Measurements from ENCODE around the gene RYR2.

RYR2 gene

DNA sequence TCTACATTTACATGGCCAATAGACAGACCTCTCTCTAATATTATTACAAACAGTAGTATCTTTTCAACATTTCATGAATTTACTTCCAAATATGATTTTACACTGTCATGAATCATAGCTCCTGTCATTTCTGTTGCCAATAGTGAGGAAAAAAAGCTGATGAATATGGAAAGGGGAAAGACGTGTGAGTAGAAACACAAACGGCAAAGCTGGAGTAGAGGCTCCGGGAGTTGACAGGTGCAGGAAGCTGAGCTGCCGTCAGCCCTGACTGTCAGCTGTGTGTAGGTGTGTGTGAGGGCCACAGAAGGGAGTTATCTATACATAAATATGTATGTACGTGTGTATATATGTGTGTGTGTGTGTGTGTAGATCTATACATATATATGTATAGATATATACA lies 431.9 kb downstream of the RYR2 start:
- FAIRE-seq = no peak

DNA sequence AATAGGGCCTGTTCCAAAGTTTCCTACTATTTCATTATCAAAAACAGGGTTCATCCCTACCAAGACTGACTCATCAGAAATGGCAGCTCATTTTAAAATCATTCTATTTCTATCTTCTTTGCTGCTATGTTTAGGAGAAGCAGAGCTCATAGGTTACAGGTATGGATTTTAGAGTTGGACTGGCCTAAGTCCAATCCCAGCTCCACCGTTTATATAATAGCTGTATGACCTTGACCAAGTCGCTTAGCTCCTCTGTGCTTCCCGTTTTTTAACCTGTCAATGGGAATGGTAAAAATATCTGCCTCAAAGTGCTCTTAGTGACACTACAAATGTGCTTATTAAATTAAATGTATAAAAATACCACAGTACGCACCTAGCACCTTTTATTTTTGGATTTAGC lies 436.1 kb downstream of the RYR2 start:
- FAIRE-seq = no peak

DNA sequence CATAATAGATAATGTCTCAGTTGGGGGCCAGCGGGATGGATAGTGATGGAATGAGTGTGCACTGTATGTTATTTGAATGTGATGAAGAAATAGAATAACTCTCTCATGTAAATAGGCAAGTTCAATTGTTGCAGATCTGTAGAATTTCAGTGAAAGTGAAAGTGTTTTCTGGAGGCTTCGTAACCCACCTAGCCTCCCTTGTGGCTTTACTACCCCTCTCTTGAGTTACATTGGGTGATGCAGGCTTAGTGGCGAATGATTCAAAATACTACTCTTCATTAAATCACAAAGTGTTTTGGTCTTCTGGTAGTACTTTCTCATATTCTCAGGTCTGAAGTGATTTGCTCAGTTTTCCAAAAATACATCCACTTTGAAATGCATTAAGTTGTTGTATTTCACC lies 436.9 kb downstream of the RYR2 start:
- no peak for FAIRE-seq

DNA sequence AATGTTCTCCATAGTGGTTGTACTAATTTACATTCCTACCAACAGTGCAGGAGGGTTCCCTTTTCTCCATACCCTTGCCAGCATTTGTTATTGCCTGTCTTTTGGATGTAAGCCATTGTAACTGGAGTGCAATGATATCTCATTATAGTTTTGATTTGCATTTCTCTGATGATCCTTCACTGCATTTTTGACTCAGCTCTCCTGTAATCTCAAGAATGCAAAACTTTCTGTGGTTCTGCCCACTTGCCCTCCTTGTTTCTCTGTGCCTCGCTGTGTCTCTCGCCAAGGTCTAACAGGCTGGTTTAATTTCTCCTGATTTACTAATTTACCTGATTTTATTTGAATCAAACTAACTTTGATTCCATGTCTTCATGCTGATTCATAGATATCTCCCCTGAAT lies 440.8 kb downstream of the RYR2 start:
- FAIRE-seq = no peak

DNA sequence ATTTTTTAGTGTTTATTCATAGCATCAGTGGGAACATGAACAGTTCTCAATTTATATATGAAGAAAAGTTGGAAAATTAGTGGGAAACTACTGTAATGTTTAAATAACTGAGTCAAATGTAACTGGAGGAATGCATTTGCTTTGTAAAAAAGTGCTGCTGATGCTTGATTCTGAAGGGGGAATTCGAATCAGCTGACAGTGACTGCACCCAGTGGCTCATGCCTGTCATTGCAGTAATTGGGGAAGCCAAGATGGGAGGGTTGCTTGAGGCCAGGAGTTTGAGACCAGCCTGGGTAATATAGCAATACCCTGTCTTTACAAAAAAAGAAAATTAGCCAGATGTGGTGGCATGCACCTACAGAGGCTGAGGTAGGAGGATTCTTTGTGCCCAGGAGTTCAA lies 450.4 kb downstream of the RYR2 start:
- FAIRE-seq = no peak

DNA sequence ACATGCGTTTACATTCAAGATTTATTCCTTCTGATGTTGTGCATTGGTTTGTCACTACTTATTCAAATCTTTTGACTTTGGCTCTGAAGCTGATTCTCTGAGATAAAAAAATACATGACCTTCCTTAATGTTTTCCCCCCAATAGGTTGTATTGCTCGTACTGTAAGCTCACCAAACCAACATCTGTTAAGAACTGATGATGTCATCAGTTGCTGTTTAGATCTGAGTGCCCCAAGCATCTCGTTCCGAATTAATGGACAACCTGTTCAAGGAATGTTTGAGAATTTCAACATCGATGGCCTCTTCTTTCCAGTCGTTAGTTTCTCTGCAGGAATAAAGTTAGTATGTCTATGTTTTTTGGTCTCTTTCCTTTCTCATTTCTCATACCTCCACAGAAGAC lies 458.6 kb downstream of the RYR2 start:
- FAIRE-seq = no peak

DNA sequence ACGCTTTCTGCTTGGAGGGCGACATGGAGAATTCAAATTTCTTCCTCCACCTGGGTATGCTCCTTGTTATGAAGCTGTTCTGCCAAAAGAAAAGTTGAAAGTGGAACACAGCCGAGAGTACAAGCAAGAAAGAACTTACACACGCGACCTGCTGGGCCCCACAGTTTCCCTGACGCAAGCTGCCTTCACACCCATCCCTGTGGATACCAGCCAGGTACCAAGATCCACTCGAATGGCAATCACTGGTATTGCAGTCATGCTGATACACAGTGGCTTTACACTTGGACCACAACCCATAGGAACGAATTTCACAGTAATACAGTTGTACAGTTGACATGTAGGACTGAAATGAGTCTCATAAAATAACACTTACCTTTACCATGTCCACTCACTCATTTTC lies 461.3 kb downstream of the RYR2 start:
- FAIRE-seq = no peak

DNA sequence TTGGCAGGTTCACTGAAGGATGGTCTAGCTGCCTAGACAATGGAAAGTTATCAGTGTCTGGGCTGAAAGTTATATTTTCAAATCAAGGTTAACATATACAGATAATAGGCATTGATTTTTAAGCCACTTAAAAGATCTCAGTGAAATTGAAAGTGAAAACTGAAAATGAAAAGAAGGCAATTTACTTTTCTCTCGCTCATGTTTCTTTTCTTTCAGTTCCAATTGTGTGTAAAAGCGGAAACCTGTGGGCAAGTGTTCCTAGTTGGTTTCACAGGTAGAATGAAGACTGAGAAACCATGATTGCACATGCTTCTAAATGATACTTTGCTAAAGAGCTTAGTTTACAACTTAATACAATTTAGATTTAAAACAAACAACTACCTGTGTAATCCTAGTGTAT lies 465.0 kb downstream of the RYR2 start:
- FAIRE-seq = no peak

DNA sequence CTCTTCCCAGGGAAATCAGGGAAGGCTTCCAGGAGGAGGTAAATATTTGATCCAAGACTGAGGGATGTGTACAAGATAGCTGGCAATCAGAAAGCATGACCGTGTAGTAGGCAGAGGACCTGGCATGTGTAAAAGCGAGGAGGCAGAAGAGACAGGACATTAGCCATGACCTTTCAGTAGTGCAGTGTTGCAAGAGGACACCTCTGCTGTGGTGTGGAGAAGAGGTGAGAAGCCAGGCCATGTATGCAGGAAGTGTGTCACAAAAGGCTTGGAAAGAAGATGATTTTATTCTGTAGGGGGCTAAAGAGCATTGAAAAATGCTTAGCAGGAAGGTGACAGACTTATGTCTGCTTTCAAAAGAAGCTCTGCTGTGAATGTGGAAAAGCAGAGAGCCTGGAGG lies 467.8 kb downstream of the RYR2 start:
- FAIRE-seq = no peak

DNA sequence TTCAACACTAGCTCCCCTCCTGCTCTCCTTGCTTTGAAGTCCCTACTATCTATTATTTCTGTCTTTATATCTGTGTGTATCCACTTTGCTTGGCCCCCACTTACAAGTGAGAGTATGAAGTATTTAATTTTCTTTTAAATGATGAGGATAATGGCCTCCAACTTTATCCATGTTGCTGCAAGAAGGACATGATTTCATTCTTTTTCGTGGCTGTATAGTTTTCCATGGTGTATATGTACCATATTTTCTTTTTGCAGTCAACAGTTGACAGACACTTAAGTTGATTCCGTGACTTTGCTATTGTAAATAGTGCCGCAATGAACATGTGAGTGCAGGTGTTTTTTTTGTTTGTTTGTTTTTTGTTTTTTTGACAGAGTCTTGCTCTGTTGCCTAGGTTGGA lies 483.1 kb downstream of the RYR2 start:
- FAIRE-seq = no peak

DNA sequence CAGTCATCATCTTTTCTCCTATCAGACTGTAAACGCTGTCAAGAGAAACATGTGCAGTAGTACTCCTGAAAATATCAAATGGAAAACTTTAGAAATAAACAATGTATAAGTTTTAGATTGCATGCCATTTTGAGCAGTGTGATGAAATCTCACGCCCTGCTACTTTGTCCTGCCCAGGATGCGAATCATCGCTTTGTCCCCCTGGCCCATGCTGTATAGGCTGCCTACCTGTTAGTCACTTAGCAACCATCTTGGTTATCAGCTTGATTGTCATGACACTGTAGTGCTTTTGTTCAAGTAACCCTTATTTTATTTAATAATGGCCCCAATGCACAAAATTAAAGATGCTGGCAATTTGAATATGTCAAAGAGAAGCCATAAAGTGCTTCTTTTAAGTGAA lies 485.8 kb downstream of the RYR2 start:
- no peak for FAIRE-seq

DNA sequence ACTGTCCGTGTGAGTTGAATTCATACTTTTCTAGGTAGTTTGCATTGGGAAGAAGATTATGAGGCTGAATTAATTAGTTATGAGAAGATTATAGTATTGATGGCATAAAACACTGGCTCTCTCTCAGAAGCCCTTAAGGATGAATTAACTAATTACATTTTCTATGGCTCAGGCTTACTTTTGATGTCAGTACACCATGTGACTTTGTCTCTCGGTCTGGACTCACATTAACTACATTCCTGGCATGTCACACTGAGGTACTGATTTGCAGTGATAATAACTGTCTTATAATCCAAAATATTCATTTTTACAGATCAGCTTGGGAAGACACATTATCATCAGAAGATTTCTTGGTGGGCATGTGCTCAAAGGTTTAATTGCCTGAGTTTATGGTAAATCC lies 486.6 kb downstream of the RYR2 start:
- no peak for FAIRE-seq

DNA sequence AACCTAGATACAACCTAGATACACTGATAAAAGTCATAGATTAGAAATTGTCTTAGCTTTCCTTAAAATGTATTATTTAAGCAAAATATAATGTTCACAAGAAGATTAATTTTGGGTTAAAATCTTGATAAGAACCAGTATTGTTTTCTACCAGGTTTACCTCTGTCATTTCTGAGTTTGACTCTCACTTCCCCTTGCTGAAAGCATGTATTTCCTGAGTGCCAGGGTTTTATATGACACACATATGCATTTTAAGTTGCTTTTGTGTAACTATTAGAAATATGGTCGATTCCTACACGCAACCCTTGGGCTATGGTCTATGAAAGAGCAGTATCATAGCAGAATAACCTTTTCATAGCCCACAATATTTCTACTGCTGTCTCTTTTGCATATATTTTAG lies 497.1 kb downstream of the RYR2 start:
- no peak for FAIRE-seq

DNA sequence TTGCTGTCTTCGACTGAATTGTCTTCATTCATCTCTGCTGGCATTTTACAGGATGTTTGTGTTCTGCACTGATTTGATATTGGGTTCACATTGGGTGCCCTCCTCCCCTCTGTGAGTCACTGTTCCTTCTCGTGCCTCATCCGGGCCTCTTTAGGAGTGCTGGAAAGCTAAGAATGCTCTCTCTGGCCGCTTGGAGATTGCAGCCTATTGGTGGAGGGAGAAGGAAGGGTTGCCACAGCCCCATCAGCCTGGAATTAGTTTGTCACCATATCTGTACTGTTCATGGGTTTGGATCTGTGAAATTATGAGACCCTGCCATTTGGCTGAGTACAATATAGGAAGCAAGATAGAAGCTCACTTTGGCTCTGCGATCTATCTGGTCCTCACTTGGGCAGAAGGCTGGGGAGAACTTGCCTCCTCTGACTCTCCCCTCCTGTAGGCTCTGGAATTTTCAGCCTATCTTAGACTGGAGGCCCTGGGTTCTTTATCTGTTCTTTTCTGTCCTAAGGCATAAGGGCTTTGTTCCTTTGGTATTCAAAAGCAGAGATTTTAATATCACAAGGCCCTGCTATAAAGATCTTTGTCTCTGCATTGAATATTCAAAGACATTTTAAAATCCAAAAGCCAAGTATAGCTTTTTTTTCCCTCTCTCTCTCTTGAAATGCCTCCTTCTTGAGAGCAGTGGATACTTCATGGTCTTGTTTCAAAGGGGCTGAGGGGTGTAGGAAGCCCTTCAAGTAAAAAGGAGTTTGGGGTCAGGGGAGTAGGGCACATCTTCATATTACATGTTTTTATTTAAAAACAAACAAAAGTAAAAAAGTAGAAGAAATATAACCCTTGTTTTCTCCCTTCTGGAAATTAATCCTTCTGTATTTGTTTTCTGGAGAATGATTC lies 500.8 kb downstream of the RYR2 start:
- no peak for FAIRE-seq

DNA sequence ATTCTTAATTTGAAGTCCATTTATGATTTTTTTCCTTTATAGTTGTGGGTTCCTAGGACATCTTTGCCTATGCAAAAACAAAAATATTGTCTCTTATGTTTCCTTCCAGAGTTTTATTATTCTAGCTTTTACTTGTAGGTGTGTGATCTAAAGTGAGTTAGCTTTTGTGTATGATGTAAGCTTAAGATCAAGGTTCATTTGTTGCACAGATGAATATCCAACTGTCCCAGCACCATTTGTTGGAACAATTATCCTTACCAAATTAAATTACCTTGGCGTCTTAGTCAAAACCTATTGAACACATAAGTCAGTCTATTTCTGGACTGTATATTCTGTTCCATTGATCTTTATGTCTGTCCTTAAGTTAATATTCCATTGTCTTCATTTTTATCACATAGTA lies 511.1 kb downstream of the RYR2 start:
- FAIRE-seq = no peak

DNA sequence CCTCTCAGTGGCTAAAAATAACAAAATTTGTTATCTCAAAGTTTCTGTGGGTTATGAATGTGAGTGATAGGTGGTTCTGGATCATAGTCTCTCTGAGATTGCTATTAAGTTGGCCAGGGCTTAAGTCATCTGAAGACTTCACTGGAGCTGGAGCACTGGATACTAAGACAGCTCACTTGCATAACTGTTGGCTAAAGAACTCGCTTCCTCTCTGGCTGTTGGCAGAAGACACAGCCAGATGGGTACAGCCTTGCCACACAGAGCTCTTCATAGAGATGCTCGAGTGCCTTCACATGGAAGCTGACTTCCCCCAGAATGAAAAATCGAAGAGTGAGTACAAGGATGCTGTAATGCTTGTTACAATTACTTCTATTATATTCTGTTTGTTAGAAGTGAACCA lies 514.9 kb downstream of the RYR2 start:
- FAIRE-seq = no peak

DNA sequence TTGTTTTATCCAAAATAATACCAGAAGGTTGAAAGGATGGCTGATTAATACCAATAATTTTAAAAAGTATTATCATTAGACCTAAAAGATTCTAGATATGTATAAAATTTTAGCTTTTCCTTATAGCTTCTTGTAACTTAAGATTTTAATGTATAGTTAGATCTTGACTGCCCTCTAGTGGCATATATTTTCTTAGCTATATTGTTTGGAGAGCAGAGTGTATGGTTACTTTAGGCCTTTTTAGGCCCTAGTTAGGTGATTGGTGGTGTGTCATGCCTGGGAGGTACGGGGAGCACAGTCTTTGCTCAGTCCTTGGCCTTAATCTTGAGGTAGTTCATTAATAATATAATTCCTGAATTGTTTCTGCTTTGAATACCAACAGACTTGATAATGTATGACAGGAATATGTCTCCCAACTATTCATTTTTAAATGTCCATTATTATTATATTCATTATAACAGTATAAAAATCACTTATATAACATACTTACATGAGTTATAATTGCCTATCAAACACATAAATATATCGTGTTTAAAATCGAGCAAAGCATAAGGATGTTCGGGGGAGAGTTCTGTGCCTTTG lies 520.3 kb downstream of the RYR2 start:
- peak; percentile 94 for FAIRE-seq

DNA sequence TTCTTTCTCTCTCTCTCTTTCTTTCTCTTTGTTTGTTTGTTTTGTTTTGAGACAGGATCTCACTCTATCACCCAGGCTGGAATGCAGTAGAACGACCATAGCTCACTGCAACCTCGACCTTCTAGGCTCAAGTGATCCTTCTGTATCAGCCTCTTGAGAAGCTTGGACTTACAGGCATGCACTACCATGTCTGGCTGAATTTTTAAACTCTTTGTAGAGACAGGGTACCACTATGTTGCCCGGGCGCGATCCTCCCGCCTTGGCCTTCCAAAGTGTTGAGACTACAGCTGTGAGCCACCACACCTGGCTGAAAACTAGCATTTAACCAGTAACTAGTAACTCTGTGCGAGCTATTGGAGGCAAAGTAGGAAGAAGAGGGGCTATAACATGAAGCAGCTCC lies 523.3 kb downstream of the RYR2 start:
- FAIRE-seq = no peak

DNA sequence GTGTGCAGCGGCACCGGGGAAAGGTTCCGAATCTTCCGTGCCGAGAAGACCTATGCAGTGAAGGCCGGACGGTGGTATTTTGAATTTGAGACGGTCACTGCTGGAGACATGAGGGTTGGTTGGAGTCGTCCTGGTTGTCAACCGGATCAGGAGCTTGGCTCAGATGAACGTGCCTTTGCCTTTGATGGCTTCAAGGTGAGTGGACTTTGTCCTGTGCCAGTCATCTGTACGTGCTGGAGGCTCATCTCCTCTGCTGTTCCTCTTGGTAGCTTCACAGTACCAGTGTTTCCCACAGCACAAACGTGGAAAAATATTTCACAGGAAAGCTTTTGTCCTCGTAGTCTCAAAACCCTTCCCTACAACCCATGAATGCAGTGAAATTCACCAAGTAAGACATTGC lies 524.6 kb downstream of the RYR2 start:
- no peak for FAIRE-seq

DNA sequence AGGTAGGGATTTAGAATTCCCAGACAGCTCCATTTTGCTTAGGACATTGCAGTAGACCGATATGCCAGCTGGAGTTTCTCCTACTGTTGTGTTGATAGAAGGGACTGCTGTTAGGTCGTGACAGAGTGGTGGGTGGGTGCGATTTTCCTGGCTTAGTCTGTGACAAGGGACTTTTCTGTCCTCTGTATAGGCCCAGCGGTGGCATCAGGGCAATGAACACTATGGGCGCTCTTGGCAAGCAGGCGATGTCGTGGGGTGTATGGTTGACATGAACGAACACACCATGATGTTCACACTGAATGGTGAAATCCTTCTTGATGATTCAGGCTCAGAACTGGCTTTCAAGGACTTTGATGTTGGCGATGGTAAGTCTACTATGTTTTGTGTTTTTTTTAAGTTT lies 527.0 kb downstream of the RYR2 start:
- no peak for FAIRE-seq

DNA sequence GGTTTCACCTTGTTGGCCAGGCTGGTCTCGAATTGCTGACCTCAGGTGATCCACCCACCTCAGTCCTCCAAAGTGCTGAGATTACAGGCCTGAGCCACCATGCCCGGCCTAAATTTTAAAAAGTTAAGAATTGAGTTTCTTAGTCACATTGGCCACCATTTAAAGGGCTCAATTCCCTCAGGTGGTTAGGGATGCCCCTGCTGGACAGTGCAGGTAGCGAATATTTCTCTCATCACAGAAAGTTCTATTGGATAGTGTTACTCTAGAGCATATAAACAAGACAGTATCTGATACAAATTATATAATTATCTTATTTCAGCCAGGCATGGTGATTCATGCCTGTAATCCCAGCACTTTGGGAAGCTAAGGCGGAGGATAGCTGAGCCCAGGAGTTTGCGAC lies 528.5 kb downstream of the RYR2 start:
- no peak for FAIRE-seq

DNA sequence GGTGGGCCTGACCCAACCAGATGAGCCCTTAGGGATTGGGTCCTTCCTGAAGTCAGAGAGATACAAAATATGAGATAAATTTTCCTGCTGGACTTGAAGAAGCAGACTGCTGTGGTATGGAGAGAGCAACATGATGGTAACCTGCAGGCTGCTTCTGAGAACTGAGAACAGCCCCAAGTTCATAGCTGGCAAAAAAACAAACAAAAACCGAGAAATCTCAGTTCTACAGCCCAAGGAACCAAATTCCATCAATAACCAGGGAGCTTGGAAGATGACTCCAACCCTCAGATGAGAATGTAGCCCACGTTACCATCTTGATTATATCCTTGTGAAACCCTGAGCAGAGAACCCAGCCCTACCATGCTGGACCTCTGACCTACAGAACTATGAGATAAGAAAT lies 532.6 kb downstream of the RYR2 start:
- no peak for FAIRE-seq

DNA sequence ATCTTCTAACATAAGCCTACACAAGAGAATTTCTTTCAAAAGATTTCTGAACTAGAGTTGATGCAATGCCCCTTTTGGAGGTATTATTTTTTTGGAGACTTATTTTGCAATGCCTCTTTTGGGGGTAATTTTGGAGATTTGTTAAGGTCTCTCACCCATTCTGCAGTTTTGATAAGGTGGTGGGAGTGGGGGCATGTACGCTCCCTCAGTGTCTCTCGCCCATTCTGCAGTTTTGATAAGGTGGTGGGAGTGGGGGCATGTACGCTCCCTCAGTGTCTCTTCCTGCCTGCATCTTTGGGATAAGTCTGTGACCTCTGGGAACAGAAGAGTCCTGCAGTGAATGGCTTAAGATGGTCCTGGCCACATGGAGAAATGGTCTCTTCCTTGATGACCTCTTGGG lies 536.6 kb downstream of the RYR2 start:
- FAIRE-seq = no peak

DNA sequence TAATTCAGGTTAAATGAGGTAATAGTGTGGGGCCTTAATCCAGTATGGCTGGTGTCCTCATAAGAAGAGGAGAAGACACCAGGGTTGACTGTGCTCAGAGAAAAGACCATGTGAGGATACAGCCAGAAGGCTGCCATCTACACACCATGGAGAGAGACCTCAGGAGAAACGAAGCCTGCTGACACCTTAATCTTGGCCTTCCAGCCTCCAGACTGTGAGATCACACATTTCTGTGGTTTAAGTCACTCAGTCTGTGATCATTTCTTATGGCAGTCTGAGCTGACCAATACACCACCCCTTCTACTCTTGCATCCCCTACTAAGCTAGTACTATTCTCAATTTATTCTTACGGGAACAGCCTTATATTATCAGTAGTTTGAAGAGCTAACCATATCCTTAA lies 538.7 kb downstream of the RYR2 start:
- no peak for FAIRE-seq

DNA sequence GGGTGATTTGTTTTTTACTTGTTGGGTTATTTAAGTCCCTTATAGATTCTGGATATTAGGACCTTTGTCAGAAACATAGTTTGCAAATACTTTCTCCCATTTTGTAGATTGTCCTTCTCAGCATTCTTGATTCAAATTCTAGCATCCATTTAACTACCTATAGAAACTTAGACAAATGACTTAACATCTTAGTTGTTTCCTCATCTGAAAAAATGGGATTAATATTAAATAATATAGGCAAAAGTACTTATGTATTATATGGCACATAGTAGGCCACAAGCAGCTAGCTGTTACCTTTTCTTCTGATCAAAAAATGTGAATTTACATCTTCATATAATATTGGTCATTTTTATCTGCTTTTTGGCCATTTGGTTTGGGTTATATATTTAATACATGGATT lies 541.3 kb downstream of the RYR2 start:
- no peak for FAIRE-seq
